Endothelial cell of umbilical vein (primary cell): ENCODE data around the gene LIG3.

Experiments
- CTCF ChIP-seq, 2 donors: IDR thresholded peaks; 1 replicate in 1 of 2; 2 replicates in 1 of 2; pipeline ENCODE4 v1.5.1; 2011; ENCODE audit warnings: low read length in 2 of 2, mild to moderate bottlenecking in 2 of 2, moderate library complexity in 2 of 2, control low read depth in 1 of 2, inconsistent platforms in 1 of 2, low read depth in 1 of 2; ENCODE audit not compliant: insufficient read depth in 1 of 2; ENCODE audit errors: extremely low read depth in 1 of 2
- POLR2AphosphoS5 ChIP-seq: IDR thresholded peaks from 2 replicates; pipeline ENCODE4 v1.6.1; 2012; ENCODE audit warnings: low read depth, mild to moderate bottlenecking, control low read depth, low read length, moderate library complexity; ENCODE audit not compliant: insufficient read depth

GRCh38 chr17:35038453-35038852, 58.1 kb downstream of the LIG3 start:
- TF ChIP-seq POLR2AphosphoS5 (no peak), CTCF (IDR thresholded peaks at IDR 0.05; ENCODE audit: extremely low read depth in 1 of 2, insufficient read depth in 1 of 2, low read depth in 1 of 2, low read length in 2 of 2) (no peak)
